Smooth muscle cell (in vitro differentiated cells): Measurements from ENCODE around the gene NAP1L5. TPM values are rescaled to one million over a fixed set of nuclear protein-coding genes. Genes with fewer than 3 reads are reported as not detected.

Experiments used
- DNase-seq: peaks from one replicate; lab custom pipeline; 2025; ENCODE audit not compliant: unreplicated experiment; lab: John Stamatoyannopoulos, UW
- H2AFZ ChIP-seq: fragments of 200-600 bp; sonication (generic); 2 replicates; pipeline ENCODE4 v1.6.0; 2016; ENCODE audit warnings: antibody characterized with exemption, low read depth, mild to moderate bottlenecking
- H3F3A ChIP-seq: fragments of 200-600 bp; sonication (generic); 2 replicates; pipeline ENCODE4 v1.6.0; 2017; ENCODE audit warnings: antibody characterized with exemption, low read depth
- H3K27ac ChIP-seq: fragments of 200-600 bp; sonication (generic); 2 replicates; pipeline ENCODE4 v1.5.1; 2016; ENCODE audit warnings: low read depth, mild to moderate bottlenecking
- H3K27me3 ChIP-seq: fragments of 200-600 bp; sonication (generic); 2 replicates; pipeline ENCODE4 v1.6.1; 2016; ENCODE audit warnings: low read depth, mild to moderate bottlenecking
- H3K36me3 ChIP-seq: fragments of 200-600 bp; sonication (generic); 2 replicates; pipeline ENCODE4 v1.5.1; 2016; ENCODE audit warnings: low read depth
- H3K4me1 ChIP-seq: fragments of 200-600 bp; sonication (generic); 2 replicates; pipeline ENCODE4 v1.5.1; 2016; ENCODE audit warnings: low read depth
- H3K4me2 ChIP-seq: fragments of 200-600 bp; sonication (generic); 2 replicates; pipeline ENCODE4 v1.6.0; 2016; ENCODE audit warnings: mild to moderate bottlenecking
- H3K4me3 ChIP-seq: fragments of 200-600 bp; sonication (generic); 2 replicates; pipeline ENCODE4 v1.5.1; 2016; ENCODE audit warnings: mild to moderate bottlenecking
- H3K79me2 ChIP-seq: fragments of 200-600 bp; sonication (generic); 2 replicates; pipeline ENCODE4 v1.6.0; 2016; ENCODE audit warnings: low read depth, mild to moderate bottlenecking
- H3K9ac ChIP-seq: fragments of 200-600 bp; sonication (generic); 2 replicates; pipeline ENCODE4 v1.6.0; 2016; ENCODE audit warnings: low read depth
- H3K9me3 ChIP-seq: fragments of 200-600 bp; sonication (generic); replicated peaks from 2 replicates; pipeline ENCODE4 v1.5.1; 2016; ENCODE audit warnings: low read depth
- H4K20me1 ChIP-seq: fragments of 200-600 bp; sonication (generic); 2 replicates; pipeline ENCODE4 v1.6.0; 2016; ENCODE audit warnings: low read depth
- CTCF ChIP-seq: fragments of 200-600 bp; sonication (generic); IDR thresholded peaks from 2 replicates; pipeline ENCODE4 v1.5.1; 2017; ENCODE audit warnings: borderline replicate concordance, mild to moderate bottlenecking, antibody characterized with exemption; ENCODE audit not compliant: insufficient read depth, poor library complexity, severe bottlenecking
- WGBS: methylation state at CpG from one replicate; pipeline ENCODE4 v1.1.7; 2016; ENCODE audit warnings: low lambda C conversion rate; 5-methylcytosine and 5-hydroxymethylcytosine counted together
- polyA plus RNA-seq: library from polyadenylated mRNA; unstranded; fragments of >200 nt; fragmentation: Nextera tagmentation; extraction: Ambion mirVana; gene quantifications from 2 replicates; pipeline ENCODE4 v1.2.1, GENCODE V29; 2016
- total RNA-seq: library from RNA; depleted of rRNA; stranded (reverse); fragments of >200 nt; gene quantifications from 2 replicates; pipeline ENCODE4 v1.2.3, GENCODE V29; 2014

Gene NAP1L5
- total and polyA plus RNA-seq, 2 experiments from 2014 or later = 3.5 to 3.8 TPM

DNA sequence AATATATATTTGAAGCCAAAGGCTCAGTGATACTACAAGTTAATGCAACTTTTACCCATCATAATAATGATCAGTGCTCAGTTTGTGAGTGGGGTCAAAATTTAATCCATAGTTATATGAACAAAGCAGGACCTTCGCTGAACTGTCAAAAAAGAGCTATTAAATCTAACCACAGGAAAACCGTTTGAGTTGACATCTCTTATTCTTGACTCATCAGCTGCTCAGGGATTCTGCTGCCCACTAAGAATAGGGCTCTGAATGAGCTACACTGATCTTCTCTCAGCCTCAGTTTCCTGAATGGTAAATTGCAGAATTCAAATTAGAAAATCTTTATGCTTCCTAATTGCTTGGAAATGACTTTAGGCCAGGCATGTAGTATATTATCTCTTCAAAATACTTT lies 44.9 kb upstream of the NAP1L5 start:
- WGBS = 73% methylated on average over 2 of the region's 2 CpGs
- no peaks in the 10 kb centered on the region for H3K9me3 ChIP-seq
- peaks cover 5% of the 10 kb centered on the region for H3K36me3 ChIP-seq
- no peaks in the 10 kb centered on the region for H3K27me3 ChIP-seq
- H3F3A ChIP-seq = no peaks in the 10 kb centered on the region
- peaks cover 7% of the 10 kb centered on the region for H3K4me1 ChIP-seq
- H2AFZ ChIP-seq = no peak overlapping the region
- no peaks in the 10 kb centered on the region for H4K20me1 ChIP-seq
- H3K27ac ChIP-seq = no peak overlapping the region
- H3K4me2 ChIP-seq = no peak overlapping the region
- TF ChIP-seq CTCF = no peak
- no peak for DNase-seq
- H3K9ac ChIP-seq = no peak overlapping the region
- H3K79me2 ChIP-seq = no peaks in the 10 kb centered on the region
- H3K4me3 ChIP-seq = no peak overlapping the region

GRCh38 chr4:88738180-88738579 lies 40.6 kb upstream of the NAP1L5 start:
- TF ChIP-seq CTCF = no peak
- H3K9ac ChIP-seq = no peak overlapping the region

DNA sequence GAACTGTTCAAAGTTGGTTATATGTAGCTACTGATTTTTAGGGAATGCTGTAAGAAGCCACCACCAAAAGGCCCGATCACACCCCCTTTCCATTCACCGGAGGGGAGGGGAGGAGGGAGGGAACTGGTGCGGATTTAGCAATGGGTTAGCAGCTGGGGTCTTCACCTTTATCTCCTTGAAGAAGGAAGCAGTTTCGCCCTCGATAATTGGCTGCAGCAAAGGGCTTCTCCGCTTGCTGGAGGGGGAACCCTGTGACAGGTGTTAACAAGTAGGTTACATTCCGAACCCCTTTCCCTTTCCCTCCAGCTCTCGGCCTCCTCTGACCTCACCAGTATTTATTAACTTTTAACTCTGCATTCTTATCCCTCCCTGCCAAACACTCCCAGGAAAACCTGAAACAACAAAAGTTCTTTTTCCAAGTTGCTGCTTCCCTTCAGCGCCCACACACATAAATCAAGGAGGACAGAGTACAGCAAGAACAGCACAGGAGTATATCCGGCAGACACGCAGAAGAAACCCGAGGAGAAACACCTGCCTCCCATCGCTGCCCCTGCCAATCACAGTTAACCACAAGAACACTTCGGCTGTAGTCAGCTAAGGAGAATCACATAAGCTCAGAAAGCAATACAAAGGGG lies 39.8 kb upstream of the NAP1L5 start:
- no peak overlapping the region for H3K4me2 ChIP-seq
- H3K4me3 ChIP-seq = no peak overlapping the region
- WGBS = 74% methylated on average over 14 of the region's 14 CpGs

More at GRCh38 chr4:88738180-88738579, 40.6 kb upstream of the NAP1L5 start:
- 95% methylated on average over 4 of the region's 4 CpGs for WGBS
- peaks cover 8% of the 10 kb centered on the region for H3K4me1 ChIP-seq
- H4K20me1 ChIP-seq = no peaks in the 10 kb centered on the region
- no peaks in the 10 kb centered on the region for H3K27me3 ChIP-seq
- no peaks in the 10 kb centered on the region for H3K79me2 ChIP-seq
- no peaks in the 10 kb centered on the region for H3K9me3 ChIP-seq
- no peaks in the 10 kb centered on the region for H3K36me3 ChIP-seq
- no peak for DNase-seq
- no peak overlapping the region for H3K4me3 ChIP-seq
- H3F3A ChIP-seq = no peaks in the 10 kb centered on the region
- H3K27ac ChIP-seq = no peak overlapping the region
- no peak overlapping the region for H3K4me2 ChIP-seq
- H2AFZ ChIP-seq = no peak overlapping the region

More for the DNA sequence above, 39.8 kb upstream of the NAP1L5 start:
- Histone ChIP-seq H3K9me3 (no peaks in the 10 kb centered on the region), H3K79me2 (no peaks in the 10 kb centered on the region), H2AFZ (no peak overlapping the region), H3F3A (no peaks in the 10 kb centered on the region), H3K4me1 (peaks cover 8% of the 10 kb centered on the region), H3K36me3 (peaks cover 2% of the 10 kb centered on the region), H3K27ac (no peak overlapping the region), H3K9ac (no peak overlapping the region), H4K20me1 (no peaks in the 10 kb centered on the region), H3K27me3 (no peaks in the 10 kb centered on the region)
- DNase-seq = no peak
- TF ChIP-seq CTCF = no peak
